K562 (cell line): ENCODE measurements around the gene CHST2. TPM values are rescaled to one million over a fixed set of nuclear protein-coding genes. Genes with fewer than 3 reads are reported as not detected.
A peak's percentile ranks its signal among the peaks of the same experiment; 100 is the strongest.

ENCODE experiments used
- ATAC-seq: fragments of 200-7000 bp; cut with Tn5 transposase; 3 replicates; pipeline ENCODE4 v1.9.1; 2020; ENCODE audit warnings: moderate library complexity
- BruUV-seq: library from RNA; stranded (reverse); fragments of 400-500 nt; replicated peaks from 2 replicates; lab custom pipeline; 2021; lab: Mats Ljungman, UMichigan
- CTCF ChIA-PET: fragments of 300-600 bp; formaldehyde crosslinking; extraction: SDS; loops from one replicate; lab custom pipeline; 2021; ENCODE audit warnings: low intra/inter-chr PET ratio; lab: Yijun Ruan, JAX
- POLR2A ChIA-PET: fragments of 300-600, 350-650 bp; sonication (Branson Sonifier 250); formaldehyde crosslinking; extraction: SDS; loops from one replicate; lab custom pipeline; 2021; ENCODE audit warnings: antibody characterized with exemption, inconsistent platforms; lab: Yijun Ruan, JAX
- DNase-seq, 4 experiments: peaks; one replicate each; pipeline versions ENCODE4 v3.0.0 to v3.0.0-alpha.2; 2011 to 2018; ENCODE audit warnings: low spot score in 3 of 4, mixed read lengths in 3 of 4; ENCODE audit errors: extremely low read depth in 1 of 4
- FAIRE-seq: peaks from 2 replicates; lab custom pipeline; 2011; peaks lifted over from hg19 to GRCh38; lab: Jason Lieb, UNC
- H2AFZ ChIP-seq: 2 replicates; pipeline ENCODE4 v1.6.0; 2011; ENCODE audit warnings: low read depth, low read length, control low read depth, inconsistent platforms
- H3K27ac ChIP-seq: fragments of 200-600 bp; 3 replicates; pipeline ENCODE4 v1.8.0; 2011; ENCODE audit warnings: low read depth, mild to moderate bottlenecking, control low read depth, inconsistent platforms, low read length, moderate library complexity, mixed read lengths; ENCODE audit errors: extremely low read depth
- H3K27me3 ChIP-seq, 2 experiments: fragments of 300-600 bp in 1 of 2; 2 replicates in 1 of 2; 3 replicates in 1 of 2; pipeline versions ENCODE4 v1.6.0 to v1.8.0; 2011; ENCODE audit warnings: inconsistent platforms in 2 of 2, low read length in 2 of 2, mild to moderate bottlenecking in 1 of 2, mixed read lengths in 1 of 2, moderate library complexity in 1 of 2; ENCODE audit not compliant: control insufficient read depth in 2 of 2, insufficient read depth in 2 of 2
- H3K36me3 ChIP-seq: fragments of 300-600 bp; 3 replicates; pipeline ENCODE4 v1.8.0; 2011; ENCODE audit warnings: mild to moderate bottlenecking, low read length, inconsistent platforms; ENCODE audit not compliant: control insufficient read depth, insufficient read depth
- H3K4me1 ChIP-seq, 2 experiments: fragments of 200-600 bp in 1 of 2; replicated peaks in 1 of 2; 2 replicates in 1 of 2; 3 replicates in 1 of 2; pipeline versions ENCODE4 v1.5.1 to v1.8.0; 2011; ENCODE audit warnings: inconsistent platforms in 2 of 2, low read length in 2 of 2, mild to moderate bottlenecking in 1 of 2, mixed read lengths in 1 of 2, moderate library complexity in 1 of 2; ENCODE audit not compliant: control insufficient read depth in 2 of 2, insufficient read depth in 2 of 2
- H3K4me2 ChIP-seq: 2 replicates; pipeline ENCODE4 v1.6.1; 2011; ENCODE audit warnings: low read length, control low read depth, inconsistent platforms, mixed read lengths; ENCODE audit not compliant: insufficient read depth
- H3K4me3 ChIP-seq: fragments of 200-600 bp; sonication (generic), shearing (Covaris generic); 2 replicates; pipeline ENCODE4 v1.5.1; 2016; ENCODE audit warnings: control low read depth, inconsistent platforms
- H3K79me2 ChIP-seq: fragments of 200-600 bp; 3 replicates; pipeline ENCODE4 v1.8.0; 2011; ENCODE audit warnings: low read length, inconsistent platforms; ENCODE audit not compliant: control insufficient read depth, insufficient read depth
- H3K9ac ChIP-seq, 2 experiments: 2 replicates each; pipeline versions ENCODE4 v1.6.0 to v1.6.1; 2011; ENCODE audit warnings: low read depth in 2 of 2, low read length in 2 of 2, control low read depth in 1 of 2, inconsistent platforms in 1 of 2, mild to moderate bottlenecking in 1 of 2, mixed read lengths in 1 of 2; ENCODE audit not compliant: insufficient read depth in 1 of 2
- H3K9me1 ChIP-seq: one replicate; pipeline ENCODE4 v1.6.0; 2011; ENCODE audit warnings: inconsistent platforms, mild to moderate bottlenecking, low read length, moderate library complexity; ENCODE audit not compliant: control insufficient read depth, insufficient read depth
- H3K9me3 ChIP-seq: replicated peaks from 2 replicates; pipeline ENCODE4 v1.5.1; 2011; ENCODE audit warnings: low read depth, low read length, inconsistent platforms; ENCODE audit not compliant: control insufficient read depth, insufficient read depth
- H4K20me1 ChIP-seq: replicated peaks from 2 replicates; pipeline ENCODE4 v1.6.1; 2011; ENCODE audit warnings: low read length, inconsistent platforms, mixed read lengths; ENCODE audit not compliant: control insufficient read depth, insufficient read depth
- EP400 ChIP-seq: fragments of 450-650 bp; IDR thresholded peaks from 2 replicates; pipeline ENCODE4 v1.6.1; 2017; ENCODE audit warnings: antibody characterized with exemption, mild to moderate bottlenecking, moderate library complexity
- HDAC6 ChIP-seq: IDR thresholded peaks from 2 replicates; pipeline ENCODE4 v1.6.1; 2012; ENCODE audit warnings: low read depth, mild to moderate bottlenecking, control low read depth, inconsistent platforms, low read length, moderate library complexity
- JUNB ChIP-seq: fragments of 450-650 bp; formaldehyde crosslinking; conservative IDR thresholded peaks from 2 replicates; pipeline ENCODE4 v1.4.0; 2020; ENCODE audit warnings: mild to moderate bottlenecking
- PCBP2 ChIP-seq: fragments of 200-400 bp; formaldehyde crosslinking; IDR thresholded peaks from 2 replicates; pipeline ENCODE4 v1.6.1; 2018; ENCODE audit warnings: low read length, low read depth, mild to moderate bottlenecking, moderate library complexity; ENCODE audit not compliant: poor library complexity, severe bottlenecking
- TCFL5 ChIP-seq: fragments of 250-450 bp; sonication (Bioruptor Pico); conservative IDR thresholded peaks from 2 replicates; pipeline ENCODE4 v1.6.1; 2021; ENCODE audit warnings: mild to moderate bottlenecking, moderate library complexity, matching md5 sums
- TRIM24 ChIP-seq, 2 experiments: fragments of 450-650 bp; IDR thresholded peaks; 2 replicates each; pipeline ENCODE4 v1.6.1; 2016
- WGBS: fragments of 100-300 bp; shearing (Covaris generic); methylation state at CpG from one replicate; pipeline ENCODE4 v1.1.6; 2016; ENCODE audit warnings: low coverage, mixed read lengths; ENCODE audit not compliant: insufficient coverage; ENCODE audit errors: missing lambda C conversion rate; 5-methylcytosine and 5-hydroxymethylcytosine counted together
- in situ Hi-C: fragments of 300-500 bp; cut with MboI; formaldehyde crosslinking; loops from 4 replicates; pipeline ENCODE4 v1.15.0; 2018; ENCODE audit warnings: inconsistent platforms, mixed read lengths
- intact Hi-C: fragments of 100-400 bp; cut with micrococcal nuclease; formaldehyde crosslinking; loops from 2 replicates; pipeline ENCODE4 v1.14.2; 2022
- polyA plus RNA-seq, 8 experiments: library from polyadenylated mRNA; depleted of rRNA in 4 of 8; stranded (reverse) in 5 of 8; unstranded in 3 of 8; fragments of >200 nt; fragmentation: Nextera tagmentation in 2 of 8; fragmentation: Illumina TruSeq in 1 of 8; extraction: Ambion mirVana in 2 of 8; extraction: Trizol in 1 of 8; gene quantifications; 2 replicates each; pipeline versions ENCODE4 v1.2.1 to v1.2.3, GENCODE V29; 2011 to 2014; ENCODE audit warnings: inconsistent platforms in 1 of 8, missing spikeins in 1 of 8
- total RNA-seq, 7 experiments: library from RNA; depleted of rRNA in 6 of 7; stranded (reverse); fragments of >200 nt in 6 of 7; fragmentation: Illumina TruSeq in 2 of 7; extraction: Trizol in 2 of 7; gene quantifications; 2 replicates each; pipeline versions ENCODE4 v1.2.1 to v1.2.3, GENCODE V29; 2011 to 2021; ENCODE audit warnings: low replicate concordance in 1 of 7
- TF ChIP-seq, protein P1 (sequence below), 2 experiments: fragments of 250-450 bp in 1 of 2; fragments of 450-650 bp in 1 of 2; sonication (Bioruptor Pico) in 1 of 2; IDR thresholded peaks; 2 replicates each; pipeline versions ENCODE4 v1.6.1 to v1.8.0; 2016 to 2021; ENCODE audit warnings: mild to moderate bottlenecking in 2 of 2, moderate library complexity in 2 of 2, missing compliant biosample characterization in 1 of 2, missing genetic modification characterization in 1 of 2
- TF ChIP-seq, protein P2 (sequence below): fragments of 200-600 bp; sonication (generic); IDR thresholded peaks from one replicate; pipeline ENCODE4 v1.6.1; 2012; ENCODE audit warnings: mild to moderate bottlenecking, low read depth, low read length, inconsistent platforms

Gene CHST2
- total and polyA plus RNA-seq, 9 of the 15 experiments (the other 6 are each of a cell fraction or from before 2014, with no cell fraction given) = 3.4 to 60.3 (median 13.9) TPM

DNA sequence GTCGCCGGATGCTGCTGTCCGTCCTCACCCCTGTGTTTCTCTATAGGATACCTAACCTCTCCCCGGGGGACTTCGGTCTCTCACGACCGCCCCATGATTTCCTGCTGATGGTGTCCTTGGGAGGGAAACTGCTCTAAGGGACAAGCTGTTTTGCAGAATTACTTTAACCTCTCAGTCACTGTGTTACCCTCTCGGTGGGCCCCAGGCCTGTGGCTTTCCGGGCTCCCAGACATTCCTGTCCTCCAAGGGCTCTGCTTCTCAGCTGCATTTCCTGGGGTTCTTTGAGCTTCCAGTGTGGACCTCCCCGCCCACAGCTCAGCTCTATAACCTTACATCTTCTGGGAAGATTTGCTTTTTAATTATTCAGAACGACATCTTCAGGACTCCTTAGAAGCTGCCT, 40.9 kb downstream of the CHST2 start:
- ATAC-seq (no peak; the same call in 1 of the 3 replicates), FAIRE-seq (no peak), DNase-seq (no peak)
- H3K9me3 ChIP-seq = no peaks in the 10 kb centered on the region
- H3K4me2 ChIP-seq = no peak overlapping the region
- H3K4me3 ChIP-seq = no peak overlapping the region
- no peaks in the 10 kb centered on the region for H3K27me3 ChIP-seq
- peak overlapping the region; percentile 62 for H2AFZ ChIP-seq
- TF ChIP-seq, protein P1, sequence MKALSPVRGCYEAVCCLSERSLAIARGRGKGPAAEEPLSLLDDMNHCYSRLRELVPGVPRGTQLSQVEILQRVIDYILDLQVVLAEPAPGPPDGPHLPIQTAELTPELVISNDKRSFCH (CRISPR knock-in tag; IDR thresholded peaks at IDR 0.05) = no peak
- TF ChIP-seq, protein P1 (tag; IDR thresholded peaks at IDR 0.05) = no peak
- no peak for TF ChIP-seq JUNB (CRISPR knock-in tag)
- no peak for TF ChIP-seq HDAC6
- TF ChIP-seq, protein P2, sequence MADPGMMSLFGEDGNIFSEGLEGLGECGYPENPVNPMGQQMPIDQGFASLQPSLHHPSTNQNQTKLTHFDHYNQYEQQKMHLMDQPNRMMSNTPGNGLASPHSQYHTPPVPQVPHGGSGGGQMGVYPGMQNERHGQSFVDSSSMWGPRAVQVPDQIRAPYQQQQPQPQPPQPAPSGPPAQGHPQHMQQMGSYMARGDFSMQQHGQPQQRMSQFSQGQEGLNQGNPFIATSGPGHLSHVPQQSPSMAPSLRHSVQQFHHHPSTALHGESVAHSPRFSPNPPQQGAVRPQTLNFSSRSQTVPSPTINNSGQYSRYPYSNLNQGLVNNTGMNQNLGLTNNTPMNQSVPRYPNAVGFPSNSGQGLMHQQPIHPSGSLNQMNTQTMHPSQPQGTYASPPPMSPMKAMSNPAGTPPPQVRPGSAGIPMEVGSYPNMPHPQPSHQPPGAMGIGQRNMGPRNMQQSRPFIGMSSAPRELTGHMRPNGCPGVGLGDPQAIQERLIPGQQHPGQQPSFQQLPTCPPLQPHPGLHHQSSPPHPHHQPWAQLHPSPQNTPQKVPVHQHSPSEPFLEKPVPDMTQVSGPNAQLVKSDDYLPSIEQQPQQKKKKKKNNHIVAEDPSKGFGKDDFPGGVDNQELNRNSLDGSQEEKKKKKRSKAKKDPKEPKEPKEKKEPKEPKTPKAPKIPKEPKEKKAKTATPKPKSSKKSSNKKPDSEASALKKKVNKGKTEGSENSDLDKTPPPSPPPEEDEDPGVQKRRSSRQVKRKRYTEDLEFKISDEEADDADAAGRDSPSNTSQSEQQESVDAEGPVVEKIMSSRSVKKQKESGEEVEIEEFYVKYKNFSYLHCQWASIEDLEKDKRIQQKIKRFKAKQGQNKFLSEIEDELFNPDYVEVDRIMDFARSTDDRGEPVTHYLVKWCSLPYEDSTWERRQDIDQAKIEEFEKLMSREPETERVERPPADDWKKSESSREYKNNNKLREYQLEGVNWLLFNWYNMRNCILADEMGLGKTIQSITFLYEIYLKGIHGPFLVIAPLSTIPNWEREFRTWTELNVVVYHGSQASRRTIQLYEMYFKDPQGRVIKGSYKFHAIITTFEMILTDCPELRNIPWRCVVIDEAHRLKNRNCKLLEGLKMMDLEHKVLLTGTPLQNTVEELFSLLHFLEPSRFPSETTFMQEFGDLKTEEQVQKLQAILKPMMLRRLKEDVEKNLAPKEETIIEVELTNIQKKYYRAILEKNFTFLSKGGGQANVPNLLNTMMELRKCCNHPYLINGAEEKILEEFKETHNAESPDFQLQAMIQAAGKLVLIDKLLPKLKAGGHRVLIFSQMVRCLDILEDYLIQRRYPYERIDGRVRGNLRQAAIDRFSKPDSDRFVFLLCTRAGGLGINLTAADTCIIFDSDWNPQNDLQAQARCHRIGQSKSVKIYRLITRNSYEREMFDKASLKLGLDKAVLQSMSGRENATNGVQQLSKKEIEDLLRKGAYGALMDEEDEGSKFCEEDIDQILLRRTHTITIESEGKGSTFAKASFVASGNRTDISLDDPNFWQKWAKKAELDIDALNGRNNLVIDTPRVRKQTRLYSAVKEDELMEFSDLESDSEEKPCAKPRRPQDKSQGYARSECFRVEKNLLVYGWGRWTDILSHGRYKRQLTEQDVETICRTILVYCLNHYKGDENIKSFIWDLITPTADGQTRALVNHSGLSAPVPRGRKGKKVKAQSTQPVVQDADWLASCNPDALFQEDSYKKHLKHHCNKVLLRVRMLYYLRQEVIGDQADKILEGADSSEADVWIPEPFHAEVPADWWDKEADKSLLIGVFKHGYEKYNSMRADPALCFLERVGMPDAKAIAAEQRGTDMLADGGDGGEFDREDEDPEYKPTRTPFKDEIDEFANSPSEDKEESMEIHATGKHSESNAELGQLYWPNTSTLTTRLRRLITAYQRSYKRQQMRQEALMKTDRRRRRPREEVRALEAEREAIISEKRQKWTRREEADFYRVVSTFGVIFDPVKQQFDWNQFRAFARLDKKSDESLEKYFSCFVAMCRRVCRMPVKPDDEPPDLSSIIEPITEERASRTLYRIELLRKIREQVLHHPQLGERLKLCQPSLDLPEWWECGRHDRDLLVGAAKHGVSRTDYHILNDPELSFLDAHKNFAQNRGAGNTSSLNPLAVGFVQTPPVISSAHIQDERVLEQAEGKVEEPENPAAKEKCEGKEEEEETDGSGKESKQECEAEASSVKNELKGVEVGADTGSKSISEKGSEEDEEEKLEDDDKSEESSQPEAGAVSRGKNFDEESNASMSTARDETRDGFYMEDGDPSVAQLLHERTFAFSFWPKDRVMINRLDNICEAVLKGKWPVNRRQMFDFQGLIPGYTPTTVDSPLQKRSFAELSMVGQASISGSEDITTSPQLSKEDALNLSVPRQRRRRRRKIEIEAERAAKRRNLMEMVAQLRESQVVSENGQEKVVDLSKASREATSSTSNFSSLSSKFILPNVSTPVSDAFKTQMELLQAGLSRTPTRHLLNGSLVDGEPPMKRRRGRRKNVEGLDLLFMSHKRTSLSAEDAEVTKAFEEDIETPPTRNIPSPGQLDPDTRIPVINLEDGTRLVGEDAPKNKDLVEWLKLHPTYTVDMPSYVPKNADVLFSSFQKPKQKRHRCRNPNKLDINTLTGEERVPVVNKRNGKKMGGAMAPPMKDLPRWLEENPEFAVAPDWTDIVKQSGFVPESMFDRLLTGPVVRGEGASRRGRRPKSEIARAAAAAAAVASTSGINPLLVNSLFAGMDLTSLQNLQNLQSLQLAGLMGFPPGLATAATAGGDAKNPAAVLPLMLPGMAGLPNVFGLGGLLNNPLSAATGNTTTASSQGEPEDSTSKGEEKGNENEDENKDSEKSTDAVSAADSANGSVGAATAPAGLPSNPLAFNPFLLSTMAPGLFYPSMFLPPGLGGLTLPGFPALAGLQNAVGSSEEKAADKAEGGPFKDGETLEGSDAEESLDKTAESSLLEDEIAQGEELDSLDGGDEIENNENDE = no peak
- no peak for TF ChIP-seq EP400
- TF ChIP-seq PCBP2 = no peak
- TF ChIP-seq TRIM24 (IDR thresholded peaks at IDR 0.05) = no peak
- TF ChIP-seq TCFL5 (CRISPR knock-in tag) = no peak
- WGBS = 64% methylated on average over 11 of the region's 11 CpGs
- H3K9me1 ChIP-seq = no peaks in the 10 kb centered on the region
- peaks cover 0 to 9% of the 10 kb centered on the region in 2 experiments; a peak in 3 of 5 replicates for H3K4me1 ChIP-seq
- H4K20me1 ChIP-seq = no peaks in the 10 kb centered on the region
- intact Hi-C loops = no loop called here
- H3K79me2 ChIP-seq = no peaks in the 10 kb centered on the region
- POLR2A ChIA-PET = interaction anchor here (0.7 to 0.8 kb wide), 2 partner anchors 159 to 269 kb away, joined by 3 read pairs; no protein-coding TSS in a partner anchor
- CTCF ChIA-PET = no interaction called here
- H3K9ac ChIP-seq = peak overlapping the region in 1 of 2 experiments; percentile 23; a peak in 1 of 4 replicates
- no peaks in the 10 kb centered on the region for H3K36me3 ChIP-seq
- BruUV-seq = no TSS peak
- no peak overlapping the region for H3K27ac ChIP-seq
- in situ Hi-C loops = no loop called here
